RWPE1 (cell line): ENCODE results near the gene ACAN.

Source experiments
- CTCF ChIA-PET: fragments of 350-600 bp; sonication (Branson Sonifier 250); formaldehyde crosslinking; extraction: SDS; loops from one replicate; lab custom pipeline; 2021; lab: Yijun Ruan, JAX
- POLR2A ChIA-PET: fragments of 400-600 bp; formaldehyde crosslinking; extraction: SDS; loops from one replicate; lab custom pipeline; 2020; ENCODE audit warnings: antibody characterized with exemption; ENCODE audit not compliant: low non-redundant PET; lab: Yijun Ruan, JAX
- DNase-seq: peaks from one replicate; pipeline ENCODE4 v3.0.0; 2012; ENCODE audit warnings: low spot score
- H3K27ac ChIP-seq: fragments of 450-650 bp; 2 replicates; pipeline ENCODE4 v1.5.1; 2017
- TF ChIP-seq, protein P1 (sequence below): fragments of 450-650 bp; conservative IDR thresholded peaks from 2 replicates; pipeline ENCODE4 v1.5.1; 2017; ENCODE audit warnings: low read depth, mild to moderate bottlenecking

The ACAN gene

GRCh38 chr15:88797663-88798339 is 5.4 kb upstream of the ACAN start:
- TF ChIP-seq, protein P1, sequence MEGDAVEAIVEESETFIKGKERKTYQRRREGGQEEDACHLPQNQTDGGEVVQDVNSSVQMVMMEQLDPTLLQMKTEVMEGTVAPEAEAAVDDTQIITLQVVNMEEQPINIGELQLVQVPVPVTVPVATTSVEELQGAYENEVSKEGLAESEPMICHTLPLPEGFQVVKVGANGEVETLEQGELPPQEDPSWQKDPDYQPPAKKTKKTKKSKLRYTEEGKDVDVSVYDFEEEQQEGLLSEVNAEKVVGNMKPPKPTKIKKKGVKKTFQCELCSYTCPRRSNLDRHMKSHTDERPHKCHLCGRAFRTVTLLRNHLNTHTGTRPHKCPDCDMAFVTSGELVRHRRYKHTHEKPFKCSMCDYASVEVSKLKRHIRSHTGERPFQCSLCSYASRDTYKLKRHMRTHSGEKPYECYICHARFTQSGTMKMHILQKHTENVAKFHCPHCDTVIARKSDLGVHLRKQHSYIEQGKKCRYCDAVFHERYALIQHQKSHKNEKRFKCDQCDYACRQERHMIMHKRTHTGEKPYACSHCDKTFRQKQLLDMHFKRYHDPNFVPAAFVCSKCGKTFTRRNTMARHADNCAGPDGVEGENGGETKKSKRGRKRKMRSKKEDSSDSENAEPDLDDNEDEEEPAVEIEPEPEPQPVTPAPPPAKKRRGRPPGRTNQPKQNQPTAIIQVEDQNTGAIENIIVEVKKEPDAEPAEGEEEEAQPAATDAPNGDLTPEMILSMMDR = no peak
- ChIA-PET CTCF (interaction anchor here (0.5 kb wide), 2 partner anchors 8 to 63 kb away, joined by 3 to 4 read pairs; no protein-coding TSS in a partner anchor), POLR2A (no interaction called here)
- H3K27ac ChIP-seq = no peak overlapping the region
- no peak for DNase-seq

- TF ChIP-seq, protein P1 = no peak
Observed at GRCh38 chr15:88799341-88799740, 3.9 kb upstream of the ACAN start.

GRCh38 chr15:88800026-88800425 is 3.2 kb upstream of the ACAN start:
- ChIA-PET POLR2A (no interaction called here), CTCF (interaction anchor here (1.1 kb wide), 1 partner anchor 90 kb away, joined by 3 read pairs; no protein-coding TSS in a partner anchor)
- no peak overlapping the region for H3K27ac ChIP-seq
- DNase-seq = peak; percentile 83
- TF ChIP-seq, protein P1 = no peak

More at GRCh38 chr15:88799341-88799740, 3.9 kb upstream of the ACAN start:
- POLR2A ChIA-PET = no interaction called here
- DNase-seq = no peak
- no peak overlapping the region for H3K27ac ChIP-seq
- CTCF ChIA-PET = interaction anchor here (0.8 to 1.1 kb wide), 2 partner anchors 36 to 89 kb away, joined by 3 read pairs; no protein-coding TSS in a partner anchor

- no peak for DNase-seq
- no peak overlapping the region for H3K27ac ChIP-seq
- TF ChIP-seq, protein P1 = no peak
- CTCF ChIA-PET = interaction anchor here (0.5 to 1.1 kb wide), 2 partner anchors 19 to 91 kb away, joined by 3 to 5 read pairs; no protein-coding TSS in a partner anchor
- POLR2A ChIA-PET = no interaction called here
Observed at GRCh38 chr15:88800738-88801137, 2.5 kb upstream of the ACAN start.

- POLR2A ChIA-PET = no interaction called here
- H3K27ac ChIP-seq = no peak overlapping the region
- TF ChIP-seq, protein P1 = no peak
- CTCF ChIA-PET = interaction anchor here (0.5 to 0.7 kb wide), 2 partner anchors 68 to 102 kb away, joined by 3 read pairs; no protein-coding TSS in a partner anchor
- no peak for DNase-seq
Observed at GRCh38 chr15:88802250-88802990, 816 bp upstream of the ACAN start.

GRCh38 chr15:88802991-88803240 is 320 bp upstream of the ACAN start:
- POLR2A ChIA-PET = no interaction called here
- CTCF ChIA-PET = no interaction called here
- TF ChIP-seq, protein P1 = no peak
- no peak for DNase-seq
- no peak overlapping the region for H3K27ac ChIP-seq
